SH-SY5Y (cell line): Measurements from ENCODE around the gene HADH.

Experiments used
- GATA2 ChIP-seq: IDR thresholded peaks from 2 replicates; pipeline ENCODE4 v1.6.1; 2011; ENCODE audit warnings: mild to moderate bottlenecking, low read depth, low read length
- GATA3 ChIP-seq: IDR thresholded peaks from 2 replicates; pipeline ENCODE4 v1.6.1; 2011; ENCODE audit warnings: low read depth, mild to moderate bottlenecking, low read length, moderate library complexity

The HADH gene

GRCh38 chr4:108055787-108056186, 66.1 kb downstream of the HADH start:
- TF ChIP-seq GATA3 (no peak), GATA2 (no peak)

GRCh38 chr4:108056418-108056817, 66.7 kb downstream of the HADH start:
- TF ChIP-seq GATA3 (no peak), GATA2 (no peak)

GRCh38 chr4:108058685-108059440, 69.2 kb downstream of the HADH start:
- TF ChIP-seq GATA2: no peak
- no peak for TF ChIP-seq GATA3

- no peak for TF ChIP-seq GATA3
- TF ChIP-seq GATA2: no peak
Measured at GRCh38 chr4:108060164-108060563, 70.5 kb downstream of the HADH start.

GRCh38 chr4:108060686-108061321, 71.1 kb downstream of the HADH start:
- TF ChIP-seq GATA3 (no peak), GATA2 (no peak)

- no peak for TF ChIP-seq GATA2
- no peak for TF ChIP-seq GATA3
Measured at GRCh38 chr4:108068442-108068841, 78.8 kb downstream of the HADH start.

- TF ChIP-seq GATA3 (no peak), GATA2 (no peak)
Measured at GRCh38 chr4:108070775-108071174, 81.1 kb downstream of the HADH start.

GRCh38 chr4:108072300-108072699, 82.6 kb downstream of the HADH start:
- no peak for TF ChIP-seq GATA2
- TF ChIP-seq GATA3: no peak

GRCh38 chr4:108078024-108078733, 88.5 kb downstream of the HADH start:
- no peak for TF ChIP-seq GATA3
- no peak for TF ChIP-seq GATA2

- no peak for TF ChIP-seq GATA2
- TF ChIP-seq GATA3: no peak
Measured at GRCh38 chr4:108080747-108081146, 91.1 kb downstream of the HADH start.

GRCh38 chr4:108081256-108081655, 91.6 kb downstream of the HADH start:
- TF ChIP-seq GATA3: no peak
- TF ChIP-seq GATA2: no peak
